Activated naive CD4-positive, alpha-beta T cell treated with anti-CD3 and anti-CD28 coated beads, Interleukin-2, amount 50 U/mL, for 24 hours (primary cell): ENCODE data around the gene AGPS.
A peak's percentile ranks its signal among the peaks of the same experiment; 100 is the strongest.
"Not testable (repeated sequence)": the region's sequence is repeated elsewhere in the genome, so short reads cannot be mapped to it uniquely, and the experiment has no call there.

Experiments
- H3K27ac Mint-ChIP-seq: one replicate; pipeline ENCODE4 v1.8.0; 2021; ENCODE audit warnings: mild to moderate bottlenecking, mixed read lengths
- H3K27me3 Mint-ChIP-seq: one replicate; pipeline ENCODE4 v1.8.0; 2021; ENCODE audit warnings: mixed read lengths
- H3K36me3 Mint-ChIP-seq: one replicate; pipeline ENCODE4 v1.8.0; 2021; ENCODE audit warnings: mixed read lengths
- H3K4me1 Mint-ChIP-seq: one replicate; pipeline ENCODE4 v1.8.0; 2021; ENCODE audit warnings: mixed read lengths
- H3K4me3 Mint-ChIP-seq: one replicate; pipeline ENCODE4 v1.8.0; 2021; ENCODE audit warnings: mild to moderate bottlenecking, mixed read lengths
- H3K9me3 Mint-ChIP-seq: one replicate; pipeline ENCODE4 v1.8.0; 2021; ENCODE audit warnings: mixed read lengths

Gene AGPS

DNA sequence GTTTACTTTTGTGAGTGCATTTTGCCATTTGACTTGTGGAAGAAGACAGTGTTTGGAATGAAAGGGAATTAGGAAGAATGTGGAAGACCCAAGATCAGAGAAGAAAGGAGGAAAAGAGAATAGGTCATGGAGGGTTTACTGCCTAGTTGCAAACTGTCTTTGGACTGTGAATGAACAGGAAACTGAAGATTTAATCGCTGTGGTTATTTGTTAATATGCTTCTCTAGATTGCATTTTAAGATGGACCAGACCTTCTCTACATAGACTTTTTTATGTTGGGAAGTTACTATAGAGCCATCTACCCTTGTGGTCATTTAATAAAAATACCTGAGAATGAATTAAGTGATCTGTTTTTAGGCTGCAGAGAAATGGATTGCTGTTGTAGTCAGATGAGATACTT, 6.2 kb downstream of the AGPS start:
- Mint-ChIP-seq H3K4me3 (no peak overlapping the region), H3K36me3 (peaks cover 4% of the 10 kb centered on the region), H3K27ac (no peak overlapping the region), H3K27me3 (no peaks in the 10 kb centered on the region), H3K9me3 (no peaks in the 10 kb centered on the region), H3K4me1 (peaks cover 89% of the 10 kb centered on the region)

DNA sequence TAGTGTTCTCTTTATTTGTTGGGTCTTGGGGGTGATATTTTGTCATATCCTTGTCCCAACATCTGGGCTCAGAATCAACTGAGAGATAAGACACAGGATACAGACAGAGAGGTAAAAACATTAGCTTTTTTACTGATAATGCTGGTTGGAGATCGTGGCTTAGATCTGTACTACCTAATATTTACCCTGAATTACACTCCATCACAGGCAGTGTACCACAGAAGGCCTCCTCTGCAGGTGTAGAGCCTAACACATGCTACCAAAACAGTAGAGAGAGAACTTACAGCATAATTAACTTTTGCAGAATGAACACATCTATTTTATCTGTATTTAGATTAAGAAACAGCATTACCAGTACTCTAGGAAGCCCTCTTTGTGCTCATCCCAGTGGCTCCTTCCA, 6.8 kb downstream of the AGPS start:
- no peaks in the 10 kb centered on the region for H3K9me3 Mint-ChIP-seq
- H3K27me3 Mint-ChIP-seq = no peaks in the 10 kb centered on the region
- H3K4me3 Mint-ChIP-seq = no peak overlapping the region
- no peak overlapping the region for H3K27ac Mint-ChIP-seq
- H3K4me1 Mint-ChIP-seq = peaks cover 89% of the 10 kb centered on the region
- peaks cover 3% of the 10 kb centered on the region for H3K36me3 Mint-ChIP-seq

DNA sequence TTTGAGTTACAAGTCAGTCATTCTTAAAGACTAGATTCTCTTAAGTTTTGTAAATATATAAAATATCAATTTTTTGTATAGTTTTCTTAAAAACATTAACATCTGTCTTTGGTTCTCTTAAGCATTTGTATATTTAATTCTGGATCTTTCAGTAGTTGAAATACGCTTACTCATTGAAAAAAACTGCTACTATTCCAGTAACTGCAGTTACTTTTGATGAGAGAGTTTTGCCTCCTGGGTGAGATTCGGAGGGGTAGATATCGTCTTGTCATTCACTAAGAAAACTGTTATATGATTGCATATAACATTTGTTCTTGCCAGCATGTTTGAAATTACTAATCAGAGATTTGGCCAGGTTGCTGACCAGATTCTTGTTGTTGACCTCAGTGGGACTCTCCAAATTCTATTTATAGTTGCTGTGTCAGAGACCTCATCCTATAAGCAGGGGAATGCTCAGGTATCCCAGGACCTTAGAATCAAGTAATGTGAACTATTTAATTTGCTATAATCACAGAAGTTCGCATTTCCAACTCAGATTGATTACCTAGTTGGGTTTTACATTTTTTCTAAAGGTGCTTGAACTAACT, 7.9 kb downstream of the AGPS start:
- Mint-ChIP-seq H3K36me3 (peaks cover 3% of the 10 kb centered on the region), H3K4me1 (peaks cover 87% of the 10 kb centered on the region), H3K27ac (no peak overlapping the region), H3K4me3 (no peak overlapping the region), H3K27me3 (no peaks in the 10 kb centered on the region), H3K9me3 (no peaks in the 10 kb centered on the region)

DNA sequence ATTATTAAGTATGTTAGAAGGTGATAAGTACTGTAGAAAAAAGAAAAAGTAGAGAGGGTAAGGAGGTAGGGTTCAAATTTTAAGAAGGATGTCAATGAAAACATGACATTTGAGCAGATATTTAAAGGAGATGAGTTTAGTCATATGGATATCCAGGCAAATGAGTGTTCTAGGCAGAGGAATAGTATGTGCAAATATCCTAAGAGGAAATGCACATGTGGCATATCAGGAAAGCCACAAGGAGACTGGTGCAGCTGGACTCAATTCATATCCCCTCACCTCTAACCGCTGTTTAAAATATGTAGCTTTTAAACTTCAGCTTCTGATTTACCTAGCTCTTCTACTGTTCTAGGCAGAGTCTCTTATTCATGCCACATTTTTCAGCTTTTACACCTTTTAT, 9.5 kb downstream of the AGPS start:
- peaks cover 89% of the 10 kb centered on the region for H3K4me1 Mint-ChIP-seq
- no peak overlapping the region for H3K4me3 Mint-ChIP-seq
- no peaks in the 10 kb centered on the region for H3K9me3 Mint-ChIP-seq
- H3K36me3 Mint-ChIP-seq = peaks cover 4% of the 10 kb centered on the region
- no peak overlapping the region for H3K27ac Mint-ChIP-seq
- H3K27me3 Mint-ChIP-seq = no peaks in the 10 kb centered on the region

DNA sequence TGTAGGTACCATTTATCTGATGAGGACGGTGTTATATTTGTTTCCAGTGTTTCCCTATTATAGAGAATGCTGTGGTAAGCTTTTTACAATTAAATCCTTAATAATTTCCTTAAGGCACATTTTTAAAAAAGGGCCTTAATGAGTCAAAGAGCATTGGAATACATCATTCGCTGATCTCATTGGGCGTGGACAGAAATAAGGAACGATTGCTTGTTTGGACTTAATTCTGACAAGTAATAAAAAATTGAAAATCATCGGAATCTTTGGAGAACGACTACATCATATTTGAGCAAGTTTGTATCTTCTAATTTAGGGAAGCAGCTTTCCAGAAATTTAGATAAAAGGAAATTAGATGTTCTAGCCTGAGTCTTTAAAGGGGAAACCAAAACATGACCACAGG, 11.3 kb downstream of the AGPS start:
- Mint-ChIP-seq H3K9me3 (no peaks in the 10 kb centered on the region), H3K36me3 (peaks cover 6% of the 10 kb centered on the region), H3K4me1 (peaks cover 81% of the 10 kb centered on the region), H3K27ac (no peak overlapping the region), H3K27me3 (no peaks in the 10 kb centered on the region), H3K4me3 (no peak overlapping the region)

DNA sequence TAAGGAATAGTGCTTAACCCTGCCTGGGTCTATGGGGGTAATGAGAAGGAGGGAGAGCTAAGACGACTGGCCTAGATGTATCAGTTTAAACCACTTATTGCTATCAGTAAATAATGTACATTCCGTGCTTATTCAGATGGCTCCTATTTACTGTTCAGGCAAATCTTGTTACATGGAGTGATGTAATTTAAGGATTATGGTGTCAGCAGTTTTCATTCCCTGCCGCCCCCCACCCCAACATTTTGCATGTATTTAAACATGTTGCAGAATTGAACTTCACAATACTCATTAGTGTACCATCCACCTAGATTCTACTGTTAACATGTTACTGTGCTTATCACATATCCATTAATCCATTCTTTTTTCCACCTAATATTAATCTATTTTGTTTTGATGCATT, 11.7 kb downstream of the AGPS start:
- no peak overlapping the region for H3K27ac Mint-ChIP-seq
- no peaks in the 10 kb centered on the region for H3K27me3 Mint-ChIP-seq
- H3K9me3 Mint-ChIP-seq = no peaks in the 10 kb centered on the region
- no peak overlapping the region for H3K4me3 Mint-ChIP-seq
- peaks cover 77% of the 10 kb centered on the region for H3K4me1 Mint-ChIP-seq
- H3K36me3 Mint-ChIP-seq = peaks cover 6% of the 10 kb centered on the region

DNA sequence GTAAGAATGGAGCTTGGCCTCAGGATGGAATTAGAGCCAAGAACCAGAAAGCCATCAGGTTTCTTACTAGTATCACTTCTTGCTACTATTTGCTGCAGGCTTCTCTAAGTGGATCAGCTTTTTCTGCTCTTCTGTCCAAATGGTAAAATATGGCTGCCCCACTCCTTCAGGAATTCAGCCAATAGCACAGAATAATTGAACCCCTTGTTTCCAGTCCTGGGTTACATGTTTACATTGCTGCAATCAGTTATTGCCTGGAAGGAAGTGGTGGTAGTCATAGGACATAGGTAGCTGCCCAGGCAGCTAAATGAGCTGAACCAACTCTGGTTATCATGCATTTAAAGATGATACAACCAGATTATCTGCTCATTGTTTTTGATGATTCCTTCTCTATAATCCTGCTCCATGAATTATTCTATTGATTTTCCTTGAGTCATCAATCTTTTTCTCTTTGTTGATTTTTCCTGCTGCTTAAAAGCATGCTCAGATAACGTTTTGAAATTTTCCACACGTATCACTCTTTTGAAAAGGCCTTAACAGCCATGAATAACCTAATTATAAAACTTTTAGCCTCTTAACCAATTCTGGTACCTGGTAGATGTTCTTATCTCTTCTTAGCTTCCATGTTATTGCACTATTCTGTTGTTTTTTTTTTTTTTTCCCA, 12.6 kb downstream of the AGPS start:
- Mint-ChIP-seq H3K4me3 (no peak overlapping the region), H3K36me3 (peaks cover 10% of the 10 kb centered on the region)

DNA sequence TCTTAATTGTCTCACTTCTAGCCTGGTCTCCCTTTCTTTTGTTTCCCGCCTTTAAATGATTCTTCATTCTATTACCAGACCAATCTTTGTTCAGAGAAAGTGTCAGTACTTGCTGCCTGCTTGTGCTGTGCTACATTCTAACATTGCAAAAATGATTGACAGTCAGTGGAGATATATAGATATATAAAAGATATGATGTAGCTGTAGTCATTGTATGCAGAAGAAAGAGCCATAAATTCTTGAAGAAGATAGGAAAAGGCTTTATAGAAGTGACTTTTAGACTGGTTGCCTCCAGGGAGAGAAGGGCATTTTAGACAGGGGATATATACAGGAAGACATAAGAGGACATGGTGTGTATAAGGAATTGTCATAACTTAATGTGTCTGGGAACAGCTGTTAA, 13.6 kb downstream of the AGPS start:
- Mint-ChIP-seq H3K27me3 (no peaks in the 10 kb centered on the region), H3K27ac (peak overlapping the region; percentile 37), H3K4me1 (peaks cover 65% of the 10 kb centered on the region), H3K4me3 (no peak overlapping the region), H3K9me3 (no peaks in the 10 kb centered on the region), H3K36me3 (peaks cover 10% of the 10 kb centered on the region)

More for the DNA sequence above, 12.6 kb downstream of the AGPS start:
- H3K27ac Mint-ChIP-seq = no peak overlapping the region
- H3K27me3 Mint-ChIP-seq = no peaks in the 10 kb centered on the region
- H3K9me3 Mint-ChIP-seq = no peaks in the 10 kb centered on the region
- peaks cover 70% of the 10 kb centered on the region for H3K4me1 Mint-ChIP-seq

DNA sequence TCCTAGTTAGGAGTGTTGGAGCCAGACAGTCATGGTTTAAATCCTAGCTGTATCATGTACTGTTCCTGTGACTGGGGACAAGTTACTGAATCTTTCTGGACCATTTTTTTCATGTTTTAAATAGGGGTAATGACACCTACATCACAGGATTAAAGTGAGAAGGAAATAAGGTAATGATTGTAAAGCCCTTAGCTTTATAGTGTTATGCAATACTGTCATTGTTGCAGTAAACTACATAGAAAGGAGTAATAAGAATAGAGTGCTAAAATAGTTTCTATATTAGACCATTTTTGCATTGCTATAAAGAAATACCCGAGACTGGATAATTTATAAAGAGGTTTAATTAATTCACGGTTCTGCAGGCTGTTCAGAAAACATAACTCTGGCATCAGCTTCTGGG, 14.5 kb downstream of the AGPS start:
- Mint-ChIP-seq H3K27me3 (no peaks in the 10 kb centered on the region), H3K27ac (no peak overlapping the region), H3K9me3 (no peaks in the 10 kb centered on the region), H3K4me1 (peaks cover 62% of the 10 kb centered on the region), H3K4me3 (no peak overlapping the region), H3K36me3 (peaks cover 10% of the 10 kb centered on the region)

DNA sequence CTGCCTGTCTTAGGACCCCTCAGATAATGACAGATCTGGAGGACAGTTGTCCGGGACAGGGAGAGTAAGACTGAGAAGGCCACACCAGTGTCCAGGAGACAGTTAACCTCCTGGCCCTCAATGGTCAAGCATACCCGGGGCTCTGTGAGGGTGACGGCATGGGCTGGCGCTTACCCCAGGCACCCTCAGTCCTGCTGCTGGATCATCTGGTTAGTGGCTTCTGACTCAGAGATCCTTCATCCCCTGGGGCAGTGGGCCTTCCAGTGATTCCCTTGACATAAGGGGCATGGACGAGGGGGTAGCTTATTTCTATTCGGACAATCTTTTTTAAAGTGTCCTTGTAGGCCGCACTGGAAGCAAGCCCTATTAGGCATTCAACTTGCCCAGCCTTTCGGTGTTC, 18.1 kb downstream of the AGPS start:
- not testable (repeated sequence) for H3K9me3 Mint-ChIP-seq, H3K4me3 Mint-ChIP-seq, H3K27ac Mint-ChIP-seq, H3K27me3 Mint-ChIP-seq
- peaks cover 57% of the 10 kb centered on the region for H3K4me1 Mint-ChIP-seq
- H3K36me3 Mint-ChIP-seq = peaks cover 14% of the 10 kb centered on the region

DNA sequence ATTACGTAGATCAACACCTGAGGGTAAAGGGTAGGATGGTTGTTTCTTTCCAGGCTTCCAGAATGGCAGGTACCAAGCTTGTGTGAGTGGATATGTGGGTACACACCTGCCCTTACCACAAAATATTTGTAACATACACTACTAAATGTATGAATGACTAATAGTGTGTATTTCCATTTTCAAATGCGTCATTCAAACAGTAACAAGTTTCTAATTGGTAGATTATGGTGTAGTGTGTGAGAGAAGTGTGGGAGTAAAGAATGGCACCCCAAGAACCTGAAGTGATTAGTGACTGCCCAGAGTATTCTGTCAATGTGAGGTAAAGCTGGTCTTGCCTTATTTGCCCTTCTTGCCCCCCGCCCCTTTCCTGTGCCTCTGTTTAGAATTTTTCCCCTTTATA, 21.1 kb downstream of the AGPS start:
- Mint-ChIP-seq H3K9me3 (no peaks in the 10 kb centered on the region), H3K27me3 (no peaks in the 10 kb centered on the region), H3K36me3 (peaks cover 8% of the 10 kb centered on the region), H3K27ac (no peak overlapping the region), H3K4me3 (no peak overlapping the region), H3K4me1 (peaks cover 45% of the 10 kb centered on the region)

DNA sequence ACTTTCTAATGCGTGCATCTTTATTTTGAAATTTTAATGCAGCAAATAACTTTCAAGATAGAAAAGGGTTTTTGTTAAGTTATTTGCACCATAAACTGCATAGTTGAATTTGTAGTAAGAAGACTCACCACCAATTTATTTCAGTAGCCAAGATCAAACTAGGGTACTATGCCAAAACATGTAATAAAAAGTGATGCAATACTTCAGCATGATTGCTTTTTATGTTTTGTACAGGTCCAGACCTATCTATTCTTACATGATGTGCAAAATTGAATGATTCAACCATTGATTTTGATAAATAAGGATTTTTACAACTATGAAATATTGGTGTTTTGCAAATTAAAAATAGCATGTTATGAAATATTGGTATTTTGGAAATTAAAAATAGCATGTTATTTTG, 26.7 kb downstream of the AGPS start:
- Mint-ChIP-seq H3K4me3 (no peak overlapping the region), H3K9me3 (no peaks in the 10 kb centered on the region), H3K4me1 (peaks cover 55% of the 10 kb centered on the region), H3K27me3 (no peaks in the 10 kb centered on the region), H3K27ac (peak overlapping the region; percentile 39), H3K36me3 (peaks cover 10% of the 10 kb centered on the region)

DNA sequence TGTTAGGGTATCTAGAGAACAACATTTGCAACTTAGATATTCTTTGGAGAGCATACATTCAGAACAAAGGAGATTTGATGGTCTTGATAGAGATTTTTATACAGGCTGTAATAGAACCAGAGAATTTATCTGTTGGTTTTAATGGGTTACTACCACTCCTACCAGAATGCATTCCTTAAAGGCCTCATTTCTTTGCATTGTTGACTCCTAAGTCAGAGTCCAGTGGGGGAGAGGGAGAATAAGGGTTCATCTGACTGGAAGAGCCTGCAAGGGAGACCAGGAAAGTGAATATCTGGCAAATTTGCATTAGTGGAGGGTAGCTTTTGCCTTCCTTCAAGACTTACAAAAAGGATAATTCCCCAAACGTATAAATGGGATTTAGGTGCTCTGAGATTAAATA, 29.7 kb downstream of the AGPS start:
- Mint-ChIP-seq H3K27ac (no peak overlapping the region), H3K27me3 (no peaks in the 10 kb centered on the region), H3K36me3 (peaks cover 35% of the 10 kb centered on the region), H3K4me1 (peaks cover 58% of the 10 kb centered on the region), H3K4me3 (no peak overlapping the region), H3K9me3 (peaks cover 9% of the 10 kb centered on the region)

DNA sequence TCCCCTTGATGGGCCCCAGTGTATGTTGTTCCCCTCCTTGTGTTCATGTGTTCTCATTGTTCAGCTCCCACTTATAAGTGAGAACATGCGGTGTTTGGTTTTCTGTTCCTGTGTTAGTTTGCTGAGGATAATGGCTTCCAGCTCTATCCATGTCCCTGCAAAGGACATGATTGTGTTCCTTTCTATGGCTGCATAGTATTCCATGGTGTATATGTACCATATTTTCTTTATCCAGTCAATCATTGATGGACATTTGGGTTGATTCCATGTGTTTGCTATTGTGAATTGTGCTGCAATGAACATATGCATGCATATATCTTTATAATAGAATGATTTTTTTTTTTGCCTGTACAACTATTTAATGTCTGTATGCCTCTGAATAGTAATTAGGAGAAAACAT, 31.5 kb downstream of the AGPS start:
- not testable (repeated sequence) for H3K27ac Mint-ChIP-seq, H3K27me3 Mint-ChIP-seq, H3K4me3 Mint-ChIP-seq
- peaks cover 62% of the 10 kb centered on the region for H3K4me1 Mint-ChIP-seq
- H3K9me3 Mint-ChIP-seq = peaks cover 19% of the 10 kb centered on the region
- peaks cover 53% of the 10 kb centered on the region for H3K36me3 Mint-ChIP-seq

DNA sequence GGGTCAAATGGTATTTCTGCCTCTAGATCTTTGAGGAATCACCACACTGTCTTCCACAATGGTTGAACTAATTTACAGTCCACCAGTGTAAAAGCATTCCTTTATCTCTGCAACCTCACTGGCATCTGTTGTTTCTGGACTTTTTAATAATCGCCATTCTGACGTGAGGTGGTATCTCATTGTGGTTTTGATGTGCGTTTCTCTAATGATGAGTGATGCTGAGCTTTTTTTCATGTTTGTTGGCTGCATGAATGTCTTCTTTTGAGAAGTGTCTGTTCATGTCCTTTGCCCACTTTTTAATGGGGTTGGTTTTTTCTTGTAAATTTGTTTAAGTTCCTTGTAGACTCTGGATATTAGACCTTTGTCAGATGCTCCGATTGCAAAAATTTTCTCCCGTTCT, 32.0 kb downstream of the AGPS start:
- H3K27me3 Mint-ChIP-seq, H3K4me3 Mint-ChIP-seq, H3K27ac Mint-ChIP-seq: not testable (repeated sequence)
- Mint-ChIP-seq H3K36me3 (peaks cover 56% of the 10 kb centered on the region), H3K9me3 (peaks cover 19% of the 10 kb centered on the region), H3K4me1 (peaks cover 57% of the 10 kb centered on the region)

DNA sequence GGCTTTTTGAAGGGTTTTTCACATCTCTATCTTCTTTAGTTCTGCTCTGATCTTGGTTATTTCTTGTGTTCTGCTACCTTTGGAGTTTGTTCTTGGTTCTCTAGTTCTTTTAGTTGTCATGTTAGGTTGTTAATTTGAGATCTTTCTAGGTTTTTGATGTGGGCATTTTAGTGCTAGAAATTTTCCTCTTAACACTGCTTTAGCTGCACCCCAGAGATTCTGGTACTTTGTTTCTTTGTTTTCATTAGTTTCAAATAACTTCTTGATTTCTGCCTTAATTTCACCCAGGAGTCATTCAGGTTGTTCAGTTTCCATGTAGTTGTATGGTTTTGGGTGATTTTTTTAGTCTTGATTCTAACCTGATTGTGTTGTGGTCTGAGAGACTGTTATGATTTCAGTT, 34.7 kb downstream of the AGPS start:
- Mint-ChIP-seq H3K4me1 (peaks cover 44% of the 10 kb centered on the region), H3K27ac (no peak overlapping the region), H3K27me3 (no peaks in the 10 kb centered on the region), H3K9me3 (peaks cover 19% of the 10 kb centered on the region), H3K36me3 (peaks cover 61% of the 10 kb centered on the region), H3K4me3 (no peak overlapping the region)

DNA sequence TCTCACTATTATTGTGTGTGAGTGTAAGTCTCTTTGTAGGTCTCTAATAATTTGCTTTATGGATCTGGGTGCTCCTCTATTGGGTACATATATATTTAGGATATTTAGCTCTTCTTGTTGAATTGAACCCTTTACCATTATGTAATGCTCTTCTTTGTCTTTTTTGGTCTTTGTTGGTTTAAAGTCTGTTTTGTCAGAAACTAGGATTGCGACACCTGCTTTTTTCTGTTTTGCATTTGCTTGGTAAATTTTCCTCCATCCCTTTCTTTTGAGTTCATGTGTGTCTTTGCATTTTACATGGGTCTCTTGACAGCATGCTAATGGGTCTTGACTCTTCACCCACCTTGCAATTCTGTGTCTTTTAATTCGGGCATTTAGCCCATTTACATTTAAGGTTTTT, 35.4 kb downstream of the AGPS start:
- Mint-ChIP-seq H3K36me3 (peaks cover 67% of the 10 kb centered on the region), H3K4me1 (peaks cover 41% of the 10 kb centered on the region), H3K9me3 (peaks cover 19% of the 10 kb centered on the region)
- not testable (repeated sequence) for H3K4me3 Mint-ChIP-seq, H3K27ac Mint-ChIP-seq, H3K27me3 Mint-ChIP-seq
